GM18519 (cell line): ENCODE measurements around the gene CDH2.

Experiments
- ATAC-seq: cut with Tn5 transposase; IDR thresholded peaks from one replicate; pipeline ENCODE4 v1.9.1; 2021; ENCODE audit warnings: mild to moderate bottlenecking, moderate library complexity; ENCODE audit not compliant: unreplicated experiment, low FRiP score

CDH2 gene

DNA sequence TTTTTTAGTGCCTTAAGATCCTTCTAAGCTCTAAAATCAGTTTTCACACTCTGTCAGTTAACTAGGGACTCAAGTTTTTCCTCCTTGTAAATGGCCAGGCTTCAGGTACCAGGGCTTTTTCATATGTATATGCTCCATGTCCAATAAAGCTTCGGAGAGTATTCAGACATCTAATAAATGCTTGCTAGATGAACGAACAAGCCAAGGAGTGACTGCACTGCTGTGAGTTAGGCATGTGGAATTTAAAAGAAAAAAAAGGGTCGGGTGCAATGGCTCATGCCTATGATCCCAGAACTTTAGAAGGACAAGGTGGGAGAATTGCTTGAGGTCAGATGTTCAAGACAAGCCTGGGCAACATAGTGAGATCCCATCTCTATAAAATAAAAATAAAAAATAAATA, 81.9 kb downstream of the CDH2 start:
- ATAC-seq: no peak

- ATAC-seq: no peak
Measured at GRCh38 chr18:28091197-28091596, 85.7 kb downstream of the CDH2 start.

GRCh38 chr18:28088477-28088876, 88.5 kb downstream of the CDH2 start:
- no peak for ATAC-seq

- no peak for ATAC-seq
Measured at GRCh38 chr18:28086670-28087552, 90.0 kb downstream of the CDH2 start.

- ATAC-seq: no peak
Measured at GRCh38 chr18:28081516-28081915, 95.4 kb downstream of the CDH2 start.

DNA sequence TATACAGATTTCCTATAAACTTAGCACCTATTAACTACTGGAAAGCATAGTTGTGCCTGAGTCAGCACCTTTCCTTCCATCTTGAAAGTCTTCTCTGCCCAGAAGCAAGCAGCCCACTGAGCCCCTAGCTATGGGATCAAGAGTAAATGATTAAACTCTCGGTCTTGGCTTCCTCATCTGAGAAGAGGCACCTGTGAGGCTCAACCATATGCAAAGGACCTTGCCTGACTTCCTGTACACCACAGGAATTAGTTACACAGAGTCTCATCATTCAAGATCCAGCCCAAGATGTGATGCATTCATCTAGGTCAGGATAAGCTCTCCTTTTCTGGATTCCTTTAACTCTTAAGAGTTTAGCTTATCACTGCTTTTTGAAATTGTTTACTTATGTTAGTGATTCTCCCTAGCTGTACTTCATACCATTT, 96.0 kb downstream of the CDH2 start:
- no peak for ATAC-seq

GRCh38 chr18:28079883-28080282, 97.0 kb downstream of the CDH2 start:
- ATAC-seq: no peak

DNA sequence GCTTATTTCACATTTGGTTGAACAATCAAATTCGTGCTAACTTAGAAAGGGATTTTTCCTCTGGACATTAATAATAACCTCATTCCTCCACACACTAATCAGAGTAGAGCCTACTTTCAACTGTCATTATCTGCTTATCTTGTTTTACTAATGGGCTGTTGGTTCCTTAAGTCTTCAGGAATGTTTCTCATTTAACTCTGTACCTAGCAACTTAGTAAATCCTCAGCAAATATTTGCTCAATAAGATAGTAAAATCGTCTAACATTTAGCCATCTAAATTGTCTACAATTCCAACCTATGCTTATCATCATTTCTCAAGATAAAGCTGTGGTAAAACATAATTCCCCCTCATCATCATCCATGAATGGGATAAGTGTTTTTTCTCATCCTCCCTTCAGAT, 98.1 kb downstream of the CDH2 start:
- no peak for ATAC-seq

DNA sequence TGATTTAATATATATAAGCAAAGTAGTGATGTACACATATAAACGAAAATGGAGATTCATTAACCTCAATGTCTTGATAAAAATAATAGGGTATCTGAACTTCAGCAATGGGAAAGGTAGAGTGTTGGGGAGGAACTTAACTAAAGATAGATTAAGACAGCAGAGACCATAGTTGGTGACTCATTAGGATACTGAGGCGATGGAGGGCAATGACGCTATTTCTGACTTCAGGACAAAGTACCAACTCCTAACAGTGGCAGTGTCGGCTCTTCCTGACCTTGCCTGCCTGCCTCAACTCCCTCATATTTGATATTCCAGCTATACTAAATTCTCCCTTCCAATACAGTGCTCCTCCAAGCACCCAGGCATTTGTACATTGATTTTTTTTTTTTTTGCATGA, 98.6 kb downstream of the CDH2 start:
- ATAC-seq: no peak

DNA sequence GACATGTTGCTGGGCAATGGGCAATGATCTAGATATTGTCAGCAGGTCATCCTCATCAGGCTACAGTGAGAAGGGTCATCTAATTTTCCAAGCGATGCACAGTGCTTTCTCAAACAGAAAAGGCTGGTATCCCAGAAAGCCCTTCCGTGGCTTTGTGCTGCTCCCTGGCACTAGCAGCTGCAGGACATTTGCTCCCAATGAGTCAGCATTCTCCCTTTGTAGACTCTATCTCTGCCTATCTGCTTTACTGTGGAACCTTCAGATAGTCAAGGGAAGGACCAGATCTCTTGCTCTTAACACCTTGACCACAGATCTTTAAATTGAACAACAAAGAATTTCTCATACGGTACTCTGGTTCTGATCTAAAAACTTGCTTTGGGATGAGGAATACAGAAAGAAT, 101.4 kb downstream of the CDH2 start:
- ATAC-seq: no peak

DNA sequence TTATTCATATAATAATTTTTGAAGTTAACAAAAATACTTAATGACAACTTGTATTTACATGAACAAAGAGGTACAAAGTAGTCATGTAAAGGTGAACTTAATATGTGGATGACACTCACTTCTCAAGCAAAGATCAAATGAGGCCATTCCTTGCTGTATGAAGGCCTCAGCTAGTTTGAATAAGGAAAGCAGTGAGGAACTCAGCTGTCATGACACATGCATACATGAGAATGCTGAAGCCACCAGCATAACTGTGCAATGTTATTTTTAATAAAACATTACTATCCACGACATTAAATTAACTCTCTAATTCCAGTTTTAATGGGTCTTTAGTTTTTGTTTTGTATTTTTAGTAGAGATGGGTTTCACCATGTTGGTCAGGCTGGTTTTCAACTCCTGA, 102.9 kb downstream of the CDH2 start:
- no peak for ATAC-seq

GRCh38 chr18:28073658-28074057, 103.3 kb downstream of the CDH2 start:
- ATAC-seq: no peak

GRCh38 chr18:28071199-28071598, 105.7 kb downstream of the CDH2 start:
- no peak for ATAC-seq

DNA sequence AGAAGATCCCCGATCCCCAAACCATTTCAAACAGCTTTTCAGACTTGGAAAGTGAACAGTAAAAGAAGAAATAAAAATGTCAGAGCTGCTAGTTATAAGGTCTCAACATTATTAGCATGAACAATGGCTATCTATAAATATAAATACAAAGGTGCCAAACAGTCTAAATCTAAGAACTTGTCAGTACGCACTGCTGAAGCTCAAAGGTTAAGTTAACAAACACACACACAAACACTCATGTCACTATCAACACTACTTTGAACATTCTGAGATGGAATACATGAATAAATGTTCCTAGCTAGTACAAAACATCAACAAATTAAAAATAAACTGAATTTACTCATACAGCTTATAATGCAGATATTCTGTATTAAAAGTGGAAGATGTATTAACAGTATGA, 108.7 kb downstream of the CDH2 start:
- no peak for ATAC-seq

DNA sequence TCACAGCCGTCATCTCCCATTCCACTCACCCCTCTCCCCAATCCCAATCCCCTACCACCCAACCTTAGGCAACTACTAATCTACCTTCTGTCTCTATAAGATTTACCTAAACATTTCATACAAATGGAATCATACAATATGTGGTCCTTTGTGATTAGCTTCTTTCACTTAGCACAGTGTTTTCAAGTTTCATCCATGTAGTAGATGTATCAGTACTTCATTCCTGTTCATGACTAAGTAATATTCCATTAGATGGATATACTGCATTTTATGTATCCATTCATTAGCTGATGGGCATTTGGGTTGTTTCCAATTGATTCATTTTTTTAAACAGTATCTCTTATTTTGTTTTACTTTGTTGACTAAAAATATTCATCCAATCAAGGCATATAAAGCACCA, 109.6 kb downstream of the CDH2 start:
- ATAC-seq: no peak

GRCh38 chr18:28065793-28066186, 111.1 kb downstream of the CDH2 start:
- ATAC-seq: no peak

GRCh38 chr18:28065031-28065792, 111.7 kb downstream of the CDH2 start:
- ATAC-seq: no peak

GRCh38 chr18:28063926-28064325, 113.0 kb downstream of the CDH2 start:
- ATAC-seq: no peak

DNA sequence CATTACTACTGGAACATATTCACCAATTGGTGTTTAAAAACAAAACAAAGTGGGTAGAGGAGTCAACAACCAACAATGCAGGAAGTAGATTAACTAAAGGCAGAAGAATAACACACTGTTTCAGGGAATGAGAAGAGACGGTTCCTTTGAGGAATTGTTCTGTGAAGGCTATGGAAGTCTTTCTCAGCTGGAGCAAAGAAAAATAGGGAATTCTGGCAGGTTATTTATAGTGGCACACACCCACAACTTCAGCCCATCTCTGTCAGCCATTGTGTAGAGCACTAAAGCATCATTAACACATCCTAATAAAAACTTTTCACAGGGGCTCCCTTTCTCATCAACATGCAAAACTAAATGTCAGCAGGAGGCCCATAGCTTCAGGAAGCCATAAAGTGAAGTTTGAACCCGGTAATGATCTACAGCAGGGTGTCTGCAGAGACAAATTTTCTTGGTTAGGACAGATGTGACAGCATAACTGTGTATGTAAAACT, 113.6 kb downstream of the CDH2 start:
- no peak for ATAC-seq

- no peak for ATAC-seq
Measured at GRCh38 chr18:28062443-28062842, 114.5 kb downstream of the CDH2 start.

- no peak for ATAC-seq
Measured at GRCh38 chr18:28059861-28060260, 117.1 kb downstream of the CDH2 start.

GRCh38 chr18:28050545-28050944, 126.4 kb downstream of the CDH2 start:
- ATAC-seq: no peak
